ENCODE measurements around the gene ZNF454.

Gene ZNF454

GRCh38 chr5:178991190-178992145, 50.5 kb downstream of the ZNF454 start:
- no peaks in the 10 kb centered on the region for H3K4me1 ChIP-seq (ENCODE audit: control insufficient read depth in 1 of 2, insufficient read depth in 1 of 2, low read depth in 1 of 2, low read length in 1 of 2)
- no peaks in the 10 kb centered on the region for H3K36me3 ChIP-seq
- H3K9me3 ChIP-seq = no peaks in the 10 kb centered on the region
- no peak overlapping the region for H3K4me3 ChIP-seq (ENCODE audit: low read depth in 1 of 2, low read length in 1 of 2)
- peaks cover 45% of the 10 kb centered on the region for H3K27me3 ChIP-seq
- TF ChIP-seq, protein P1, sequence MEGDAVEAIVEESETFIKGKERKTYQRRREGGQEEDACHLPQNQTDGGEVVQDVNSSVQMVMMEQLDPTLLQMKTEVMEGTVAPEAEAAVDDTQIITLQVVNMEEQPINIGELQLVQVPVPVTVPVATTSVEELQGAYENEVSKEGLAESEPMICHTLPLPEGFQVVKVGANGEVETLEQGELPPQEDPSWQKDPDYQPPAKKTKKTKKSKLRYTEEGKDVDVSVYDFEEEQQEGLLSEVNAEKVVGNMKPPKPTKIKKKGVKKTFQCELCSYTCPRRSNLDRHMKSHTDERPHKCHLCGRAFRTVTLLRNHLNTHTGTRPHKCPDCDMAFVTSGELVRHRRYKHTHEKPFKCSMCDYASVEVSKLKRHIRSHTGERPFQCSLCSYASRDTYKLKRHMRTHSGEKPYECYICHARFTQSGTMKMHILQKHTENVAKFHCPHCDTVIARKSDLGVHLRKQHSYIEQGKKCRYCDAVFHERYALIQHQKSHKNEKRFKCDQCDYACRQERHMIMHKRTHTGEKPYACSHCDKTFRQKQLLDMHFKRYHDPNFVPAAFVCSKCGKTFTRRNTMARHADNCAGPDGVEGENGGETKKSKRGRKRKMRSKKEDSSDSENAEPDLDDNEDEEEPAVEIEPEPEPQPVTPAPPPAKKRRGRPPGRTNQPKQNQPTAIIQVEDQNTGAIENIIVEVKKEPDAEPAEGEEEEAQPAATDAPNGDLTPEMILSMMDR (IDR thresholded peaks at IDR 0.05) = no peak
- H3K27ac ChIP-seq = no peak overlapping the region

DNA sequence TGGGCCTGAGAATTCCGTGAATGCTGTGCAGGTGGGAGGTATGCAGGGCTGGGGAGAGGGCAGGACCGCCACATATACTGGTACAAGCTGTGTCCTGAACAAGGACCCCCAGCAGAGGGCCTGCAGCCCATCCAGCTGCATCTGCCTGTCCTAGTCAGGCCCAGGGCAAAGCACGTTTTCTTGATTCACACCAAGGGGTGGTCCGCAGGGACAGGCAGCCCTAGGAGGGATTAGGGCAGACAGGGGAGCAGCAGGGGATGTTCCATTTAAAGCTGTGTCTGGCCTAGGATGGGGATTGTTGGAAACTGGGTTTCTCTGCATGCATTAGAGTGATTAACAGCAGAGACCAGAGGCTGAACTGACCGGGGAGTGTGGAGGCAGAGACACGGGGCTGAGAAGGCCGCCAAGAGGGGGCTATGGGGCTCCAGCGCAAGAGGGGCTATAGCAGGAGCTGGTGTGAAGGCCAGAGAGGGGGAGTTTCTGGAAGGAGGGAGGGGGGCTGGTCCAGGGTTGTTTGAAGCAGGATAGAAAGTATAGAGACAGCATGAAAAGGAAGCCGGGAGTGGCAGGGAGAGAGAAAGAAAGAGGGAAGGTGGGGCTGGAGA, 51.4 kb downstream of the ZNF454 start:
- TF ChIP-seq, protein P1 (IDR thresholded peaks at IDR 0.05) = no peak
- H3K9me3 ChIP-seq = no peaks in the 10 kb centered on the region
- no peaks in the 10 kb centered on the region for H3K36me3 ChIP-seq
- no peak overlapping the region for H3K4me3 ChIP-seq (ENCODE audit: low read depth in 1 of 2, low read length in 1 of 2)
- no peaks in the 10 kb centered on the region for H3K4me1 ChIP-seq (ENCODE audit: control insufficient read depth in 1 of 2, insufficient read depth in 1 of 2, low read depth in 1 of 2, low read length in 1 of 2)
- H3K27me3 ChIP-seq = peaks cover 53% of the 10 kb centered on the region
- no peak overlapping the region for H3K27ac ChIP-seq

GRCh38 chr5:178993236-178993765, 52.3 kb downstream of the ZNF454 start:
- H3K4me1 ChIP-seq (ENCODE audit: control insufficient read depth in 1 of 2, insufficient read depth in 1 of 2, low read depth in 1 of 2, low read length in 1 of 2) = no peaks in the 10 kb centered on the region
- H3K27me3 ChIP-seq = peaks cover 53% of the 10 kb centered on the region
- no peaks in the 10 kb centered on the region for H3K36me3 ChIP-seq
- no peak overlapping the region for H3K4me3 ChIP-seq (ENCODE audit: low read depth in 1 of 2, low read length in 1 of 2)
- H3K27ac ChIP-seq = no peak overlapping the region
- TF ChIP-seq, protein P1 (IDR thresholded peaks at IDR 0.05) = no peak
- no peaks in the 10 kb centered on the region for H3K9me3 ChIP-seq

DNA sequence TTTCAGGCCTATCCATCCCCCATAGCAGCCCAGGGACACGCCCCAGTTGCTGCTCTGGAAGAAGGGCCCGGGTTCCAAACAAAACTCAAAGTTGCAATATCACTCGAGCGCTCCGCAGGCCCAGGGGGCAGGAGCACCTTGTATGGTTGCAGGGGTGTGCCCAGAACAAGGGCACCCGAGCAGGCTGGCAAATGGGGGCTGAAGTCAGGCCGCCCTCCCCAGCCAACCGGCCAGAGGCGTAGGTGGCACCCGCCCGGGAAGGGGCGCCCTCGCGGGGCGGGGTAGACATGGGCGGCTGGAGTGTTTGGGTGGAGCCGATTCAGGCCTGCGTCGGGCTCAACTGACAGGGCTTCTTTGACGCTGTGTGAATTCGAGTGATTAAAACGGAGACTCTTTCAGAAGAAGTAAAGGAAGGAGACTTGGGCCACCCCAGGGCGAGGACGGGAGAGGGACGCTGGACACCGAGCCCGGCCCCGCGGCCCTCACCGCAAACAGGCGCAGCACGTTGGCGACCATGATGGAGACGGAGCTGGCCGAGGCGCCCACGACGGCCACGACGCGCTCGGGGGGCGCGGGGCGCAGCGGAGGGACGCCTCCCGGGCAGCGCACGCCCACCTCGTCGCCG, 53.1 kb downstream of the ZNF454 start:
- Histone ChIP-seq H3K27me3 (peaks cover 53% of the 10 kb centered on the region), H3K9me3 (no peaks in the 10 kb centered on the region), H3K36me3 (no peaks in the 10 kb centered on the region), H3K27ac (no peak overlapping the region), H3K4me1 (ENCODE audit: control insufficient read depth in 1 of 2, insufficient read depth in 1 of 2, low read depth in 1 of 2, low read length in 1 of 2) (no peaks in the 10 kb centered on the region), H3K4me3 (ENCODE audit: low read depth in 1 of 2, low read length in 1 of 2) (no peak overlapping the region)
- TF ChIP-seq, protein P1 (IDR thresholded peaks at IDR 0.05) = no peak

DNA sequence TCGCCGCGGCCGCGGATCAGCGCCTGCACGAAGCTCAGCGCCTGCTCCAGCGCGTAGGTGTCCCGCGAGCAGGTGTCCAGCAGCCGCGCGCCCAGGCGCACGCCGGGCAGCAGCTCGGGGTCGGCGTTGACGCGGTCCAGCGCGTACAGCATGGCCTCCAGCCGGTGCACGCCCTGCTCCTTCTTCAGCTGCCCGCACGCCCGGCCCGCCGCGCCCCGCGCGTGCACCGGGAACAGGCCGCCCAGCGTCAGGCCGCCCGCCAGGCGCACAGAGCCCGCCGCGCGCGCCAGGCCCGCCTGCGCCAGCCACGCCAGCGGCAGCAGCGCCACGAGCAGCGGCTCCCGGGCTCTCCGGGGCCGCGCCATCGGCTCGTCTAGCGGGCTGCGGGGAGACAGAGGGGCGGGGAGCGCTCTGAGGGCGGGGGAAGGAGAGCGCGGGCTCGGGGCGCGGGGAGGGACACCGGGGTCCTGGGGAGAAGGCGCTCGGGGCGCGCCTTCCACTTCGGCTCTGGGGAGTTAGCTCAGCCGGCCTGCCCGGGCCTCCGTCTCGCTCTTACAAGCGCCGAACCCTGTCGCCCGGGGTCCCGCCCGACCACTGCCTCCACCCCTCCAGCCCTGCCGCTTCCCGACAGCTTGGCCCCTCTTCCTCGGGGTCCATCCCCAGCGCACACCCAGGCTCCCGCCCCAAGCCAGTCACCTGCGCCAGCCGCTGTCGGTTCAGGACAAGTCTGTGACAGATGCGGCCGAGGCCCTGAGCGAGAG, 53.8 kb downstream of the ZNF454 start, which contains the start of gene GRM6:
Gene GRM6, minus strand, starts transcription at position 741 of the 761 bp plus-strand sequence. Its CDS starts 376 bp downstream, at position 365.
- Histone ChIP-seq H3K27me3 (peaks cover 53% of the 10 kb centered on the region), H3K9me3 (no peaks in the 10 kb centered on the region), H3K27ac (no peak within 1 kb of the TSS), H3K4me3 (ENCODE audit: low read depth in 1 of 2, low read length in 1 of 2) (no peak within 1 kb of the TSS), H3K4me1 (ENCODE audit: control insufficient read depth in 1 of 2, insufficient read depth in 1 of 2, low read depth in 1 of 2, low read length in 1 of 2) (no peaks in the 10 kb centered on the region), H3K36me3 (no peaks in the 10 kb centered on the region)
- TF ChIP-seq, protein P1 (IDR thresholded peaks at IDR 0.05) = no peak
